HepG2 (cell line): ENCODE data around the gene SLC25A47. TPM values are rescaled to one million over a fixed set of nuclear protein-coding genes. Genes with fewer than 3 reads are reported as not detected.
A peak's percentile ranks its signal among the peaks of the same experiment; 100 is the strongest.

ENCODE experiments used
- ELF4 ChIP-seq: sonication (generic); formaldehyde crosslinking; IDR thresholded peaks from 2 replicates; pipeline ENCODE4 v1.5.0; 2020; ENCODE audit warnings: missing genetic modification reagents, mild to moderate bottlenecking, moderate library complexity, borderline replicate concordance
- FOXO4 ChIP-seq: sonication (generic); formaldehyde crosslinking; conservative IDR thresholded peaks from 2 replicates; pipeline ENCODE4 v1.8.1; 2023; ENCODE audit warnings: missing genetic modification reagents
- KLF12 ChIP-seq: sonication (generic); formaldehyde crosslinking; IDR thresholded peaks from 2 replicates; pipeline ENCODE4 v1.4.0; 2020; ENCODE audit warnings: missing genetic modification reagents, borderline replicate concordance
- NONO ChIP-seq, 2 experiments: fragments of 450-650 bp in 1 of 2; sonication (generic) in 1 of 2; formaldehyde crosslinking in 1 of 2; IDR thresholded peaks in 1 of 2; conservative IDR thresholded peaks in 1 of 2; 2 replicates each; pipeline versions ENCODE4 v1.6.1 to v1.8.0; 2017 to 2022; ENCODE audit warnings: mild to moderate bottlenecking in 1 of 2, missing genetic modification reagents in 1 of 2, moderate library complexity in 1 of 2
- SOX6 ChIP-seq, 2 experiments: fragments of 450-650 bp in 1 of 2; sonication (generic) in 1 of 2; formaldehyde crosslinking in 1 of 2; IDR thresholded peaks; 2 replicates each; pipeline versions ENCODE4 v1.4.0 to v1.6.1; 2017 to 2020; ENCODE audit warnings: antibody characterized with exemption in 1 of 2, mild to moderate bottlenecking in 1 of 2, missing genetic modification reagents in 1 of 2
- TCF12 ChIP-seq, 2 experiments: fragments of 450-650 bp in 1 of 2; sonication (generic) in 1 of 2; formaldehyde crosslinking in 1 of 2; IDR thresholded peaks; 2 replicates each; pipeline versions ENCODE4 v1.6.1 to v1.8.0; 2017 to 2022; ENCODE audit warnings: antibody characterized with exemption in 1 of 2, mild to moderate bottlenecking in 1 of 2, missing genetic modification reagents in 1 of 2, moderate library complexity in 1 of 2
- ZMAT3 ChIP-seq: sonication (generic); formaldehyde crosslinking; conservative IDR thresholded peaks from 2 replicates; pipeline ENCODE4 v1.7.0; 2021; ENCODE audit warnings: missing genetic modification reagents
- ZNF30 ChIP-seq: sonication (generic); formaldehyde crosslinking; IDR thresholded peaks from 2 replicates; pipeline ENCODE4 v1.5.0; 2020; ENCODE audit warnings: mild to moderate bottlenecking, missing genetic modification reagents
- ZNF572 ChIP-seq: sonication (generic); formaldehyde crosslinking; IDR thresholded peaks from 2 replicates; pipeline ENCODE4 v1.5.1; 2020; ENCODE audit warnings: mild to moderate bottlenecking, missing genetic modification reagents
- polyA plus RNA-seq, 8 experiments: library from polyadenylated mRNA; depleted of rRNA in 3 of 8; stranded (reverse) in 7 of 8; unstranded in 1 of 8; fragments of >200 nt; fragmentation: Illumina TruSeq in 4 of 8; extraction: Trizol in 4 of 8; gene quantifications; 2 replicates each; pipeline versions ENCODE4 v1.2.1 to v1.2.3, GENCODE V29; 2011 to 2016; ENCODE audit warnings: low read depth in 4 of 8, missing spikeins in 1 of 8, mixed read lengths in 1 of 8; ENCODE audit not compliant: insufficient read depth in 1 of 8
- total RNA-seq, 5 experiments: library from RNA; depleted of rRNA; stranded (reverse); fragments of >200 nt; fragmentation: Illumina TruSeq; extraction: Trizol; gene quantifications; 2 replicates each; pipeline ENCODE4 v1.2.3, GENCODE V29; 2016; ENCODE audit warnings: low read depth in 1 of 5
- TF ChIP-seq, protein P1 (sequence below): sonication (generic); formaldehyde crosslinking; IDR thresholded peaks from 2 replicates; pipeline ENCODE4 v1.8.0; 2023; ENCODE audit warnings: mild to moderate bottlenecking, missing genetic modification reagents

The SLC25A47 gene
- total and polyA plus RNA-seq, 2 of the 13 experiments (the other 11 are each of a cell fraction or from before 2014, with no cell fraction given) = 1.0 to 1.7 TPM

DNA sequence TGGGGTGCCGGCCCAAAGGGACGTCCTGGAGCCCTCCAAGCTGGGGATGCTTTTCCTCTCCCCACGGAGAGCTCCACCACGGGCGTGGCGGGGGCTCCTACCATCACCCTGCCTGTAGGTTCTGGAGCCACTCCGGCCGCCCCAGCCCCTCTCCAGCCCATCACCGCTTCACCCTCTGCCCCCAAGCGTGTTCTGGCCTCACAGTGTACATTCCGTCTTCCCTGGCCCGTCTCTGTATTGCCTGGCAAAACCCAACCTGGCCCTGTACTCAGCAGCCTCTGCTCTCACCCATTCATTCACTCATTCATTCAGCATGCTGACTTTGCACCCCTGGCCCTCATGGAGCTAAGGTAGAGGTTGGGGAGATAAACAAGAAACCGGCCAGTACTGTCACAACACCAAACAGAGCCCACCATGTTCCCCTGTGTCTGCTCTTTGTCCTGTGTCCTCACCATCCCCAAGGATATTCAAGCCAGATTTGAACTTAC lies 37.2 kb upstream of the SLC25A47 start (continued):
- no peak for TF ChIP-seq SOX6 (IDR thresholded peaks at IDR 0.05)
- TF ChIP-seq SOX6 (CRISPR knock-in tag; IDR thresholded peaks at IDR 0.05) = 0 out of 2 replicates have a peak, but pooled peaks have one; percentile 30
- 0 out of 2 replicates have a peak, but pooled peaks have one; percentile 40 for TF ChIP-seq ZNF572
- TF ChIP-seq KLF12 = no peak
- TF ChIP-seq TCF12 (IDR thresholded peaks at IDR 0.05) = no peak
- 0 out of 2 replicates have a peak, but pooled peaks have one; percentile 12 for TF ChIP-seq TCF12 (CRISPR knock-in tag; IDR thresholded peaks at IDR 0.05)
- TF ChIP-seq ZNF30 (CRISPR knock-in tag) = 0 out of 2 replicates have a peak, but pooled peaks have one; percentile 25
- 0 out of 2 replicates have a peak, but pooled peaks have one; percentile 40 for TF ChIP-seq FOXO4 (CRISPR knock-in tag)
- TF ChIP-seq ELF4 (CRISPR knock-in tag) = no peak
- TF ChIP-seq, protein P1, sequence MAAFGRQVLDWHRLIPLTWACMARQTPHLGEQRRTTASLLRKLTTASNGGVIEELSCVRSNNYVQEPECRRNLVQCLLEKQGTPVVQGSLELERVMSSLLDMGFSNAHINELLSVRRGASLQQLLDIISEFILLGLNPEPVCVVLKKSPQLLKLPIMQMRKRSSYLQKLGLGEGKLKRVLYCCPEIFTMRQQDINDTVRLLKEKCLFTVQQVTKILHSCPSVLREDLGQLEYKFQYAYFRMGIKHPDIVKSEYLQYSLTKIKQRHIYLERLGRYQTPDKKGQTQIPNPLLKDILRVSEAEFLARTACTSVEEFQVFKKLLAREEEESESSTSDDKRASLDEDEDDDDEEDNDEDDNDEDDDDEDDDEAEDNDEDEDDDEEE (CRISPR knock-in tag) = 0 out of 2 replicates have a peak, but pooled peaks have one; percentile 31
- 0 out of 2 replicates have a peak, but pooled peaks have one; percentile 10 for TF ChIP-seq ZMAT3 (CRISPR knock-in tag)
- TF ChIP-seq NONO (IDR thresholded peaks at IDR 0.05) = no peak
- 0 out of 2 replicates have a peak, but pooled peaks have one; percentile 6 for TF ChIP-seq NONO (CRISPR knock-in tag; conservative IDR thresholded peaks at IDR 0.05)
